HepG2 (cell line): Measurements from ENCODE around the gene CKS2. TPM values are rescaled to one million over a fixed set of nuclear protein-coding genes. Genes with fewer than 3 reads are reported as not detected.

ENCODE experiments used
- BCL3 ChIP-seq: sonication (generic); formaldehyde crosslinking; IDR thresholded peaks from 2 replicates; pipeline ENCODE4 v1.5.1; 2020; ENCODE audit warnings: mild to moderate bottlenecking, missing genetic modification reagents, moderate library complexity
- FOXK2 ChIP-seq: fragments of 450-650 bp; IDR thresholded peaks from 2 replicates; pipeline ENCODE4 v1.6.1; 2016
- GABPB1 ChIP-seq: IDR thresholded peaks from 2 replicates; pipeline ENCODE4 v1.6.1; 2016; ENCODE audit warnings: mild to moderate bottlenecking, missing genetic modification reagents, moderate library complexity, missing compliant biosample characterization
- KAT7 ChIP-seq: IDR thresholded peaks from 2 replicates; pipeline ENCODE4 v1.6.1; 2018; ENCODE audit warnings: borderline replicate concordance, missing compliant biosample characterization
- MIER2 ChIP-seq: IDR thresholded peaks from 2 replicates; pipeline ENCODE4 v1.6.1; 2016; ENCODE audit warnings: missing biosample characterization, missing genetic modification reagents
- NBN ChIP-seq: fragments of 450-650 bp; conservative IDR thresholded peaks from 2 replicates; pipeline ENCODE4 v1.6.1; 2017
- SETDB1 ChIP-seq: sonication (generic); formaldehyde crosslinking; IDR thresholded peaks from 2 replicates; pipeline ENCODE4 v1.5.1; 2020; ENCODE audit warnings: missing genetic modification reagents, mild to moderate bottlenecking, borderline replicate concordance
- SKI ChIP-seq: fragments of 450-650 bp; IDR thresholded peaks from one replicate; pipeline ENCODE4 v1.6.1; 2018; ENCODE audit warnings: mild to moderate bottlenecking; ENCODE audit not compliant: partially characterized antibody
- SMAD3 ChIP-seq: sonication (generic); formaldehyde crosslinking; IDR thresholded peaks from 2 replicates; pipeline ENCODE4 v1.4.0; 2020; ENCODE audit warnings: missing genetic modification reagents
- SSRP1 ChIP-seq: IDR thresholded peaks from 2 replicates; pipeline ENCODE4 v1.6.1; 2016; ENCODE audit warnings: control low read depth
- TGIF2 ChIP-seq: IDR thresholded peaks from 2 replicates; pipeline ENCODE4 v1.6.1; 2016; ENCODE audit warnings: control low read depth, missing compliant biosample characterization
- TMF1 ChIP-seq: sonication (generic); formaldehyde crosslinking; IDR thresholded peaks from 2 replicates; pipeline ENCODE4 v1.8.1; 2022; ENCODE audit warnings: low read depth, missing genetic modification reagents
- ZMYM2 ChIP-seq: sonication (generic); formaldehyde crosslinking; IDR thresholded peaks from 2 replicates; pipeline ENCODE4 v1.8.0; 2022; ENCODE audit warnings: mild to moderate bottlenecking, missing genetic modification reagents
- ZMYM3 ChIP-seq: sonication (generic); formaldehyde crosslinking; IDR thresholded peaks from 2 replicates; pipeline ENCODE4 v1.5.1; 2020; ENCODE audit warnings: mild to moderate bottlenecking, missing genetic modification reagents
- ZNF121 ChIP-seq: sonication (generic); formaldehyde crosslinking; IDR thresholded peaks from 2 replicates; pipeline ENCODE4 v1.5.0; 2020; ENCODE audit warnings: mild to moderate bottlenecking, missing genetic modification reagents
- ZNF18 ChIP-seq: sonication (generic); formaldehyde crosslinking; IDR thresholded peaks from 2 replicates; pipeline ENCODE4 v1.8.0; 2022; ENCODE audit warnings: mild to moderate bottlenecking, missing genetic modification reagents; ENCODE audit not compliant: insufficient replicate concordance
- ZNF225 ChIP-seq: sonication (generic); formaldehyde crosslinking; IDR thresholded peaks from 2 replicates; pipeline ENCODE4 v1.4.0; 2020; ENCODE audit warnings: mild to moderate bottlenecking, missing genetic modification reagents
- ZNF430 ChIP-seq: sonication (generic); formaldehyde crosslinking; IDR thresholded peaks from 2 replicates; pipeline ENCODE4 v1.9.0; 2021; ENCODE audit warnings: mild to moderate bottlenecking, missing genetic modification reagents
- ZNF468 ChIP-seq: sonication (generic); formaldehyde crosslinking; IDR thresholded peaks from 2 replicates; pipeline ENCODE4 v1.8.0; 2022; ENCODE audit warnings: mild to moderate bottlenecking, moderate library complexity, missing genetic modification reagents
- ZSCAN12 ChIP-seq: sonication (generic); formaldehyde crosslinking; IDR thresholded peaks from 2 replicates; pipeline ENCODE4 v1.9.0; 2021; ENCODE audit warnings: mild to moderate bottlenecking, missing genetic modification reagents
- polyA plus RNA-seq, 8 experiments: library from polyadenylated mRNA; depleted of rRNA in 3 of 8; stranded (reverse) in 7 of 8; unstranded in 1 of 8; fragments of >200 nt; fragmentation: Illumina TruSeq in 4 of 8; extraction: Trizol in 4 of 8; gene quantifications; 2 replicates each; pipeline versions ENCODE4 v1.2.1 to v1.2.3, GENCODE V29; 2011 to 2016; ENCODE audit warnings: low read depth in 4 of 8, missing spikeins in 1 of 8, mixed read lengths in 1 of 8; ENCODE audit not compliant: insufficient read depth in 1 of 8
- total RNA-seq, 5 experiments: library from RNA; depleted of rRNA; stranded (reverse); fragments of >200 nt; fragmentation: Illumina TruSeq; extraction: Trizol; gene quantifications; 2 replicates each; pipeline ENCODE4 v1.2.3, GENCODE V29; 2016; ENCODE audit warnings: low read depth in 1 of 5
- TF ChIP-seq, protein P1 (sequence below): sonication (generic); formaldehyde crosslinking; IDR thresholded peaks from 2 replicates; pipeline ENCODE4 v1.8.0; 2022; ENCODE audit warnings: mild to moderate bottlenecking, missing genetic modification reagents
- TF ChIP-seq, protein P2 (sequence below): sonication (generic); formaldehyde crosslinking; IDR thresholded peaks from 2 replicates; pipeline ENCODE4 v1.4.0; 2020; ENCODE audit warnings: missing genetic modification reagents
- TF ChIP-seq, protein P3 (sequence below): sonication (generic); formaldehyde crosslinking; IDR thresholded peaks from 2 replicates; pipeline ENCODE4 v1.4.0; 2020; ENCODE audit warnings: low read depth, mild to moderate bottlenecking, missing genetic modification reagents

Gene CKS2
- total and polyA plus RNA-seq, 2 of the 13 experiments (the other 11 are each of a cell fraction or from before 2014, with no cell fraction given): 251 to 317 TPM

DNA sequence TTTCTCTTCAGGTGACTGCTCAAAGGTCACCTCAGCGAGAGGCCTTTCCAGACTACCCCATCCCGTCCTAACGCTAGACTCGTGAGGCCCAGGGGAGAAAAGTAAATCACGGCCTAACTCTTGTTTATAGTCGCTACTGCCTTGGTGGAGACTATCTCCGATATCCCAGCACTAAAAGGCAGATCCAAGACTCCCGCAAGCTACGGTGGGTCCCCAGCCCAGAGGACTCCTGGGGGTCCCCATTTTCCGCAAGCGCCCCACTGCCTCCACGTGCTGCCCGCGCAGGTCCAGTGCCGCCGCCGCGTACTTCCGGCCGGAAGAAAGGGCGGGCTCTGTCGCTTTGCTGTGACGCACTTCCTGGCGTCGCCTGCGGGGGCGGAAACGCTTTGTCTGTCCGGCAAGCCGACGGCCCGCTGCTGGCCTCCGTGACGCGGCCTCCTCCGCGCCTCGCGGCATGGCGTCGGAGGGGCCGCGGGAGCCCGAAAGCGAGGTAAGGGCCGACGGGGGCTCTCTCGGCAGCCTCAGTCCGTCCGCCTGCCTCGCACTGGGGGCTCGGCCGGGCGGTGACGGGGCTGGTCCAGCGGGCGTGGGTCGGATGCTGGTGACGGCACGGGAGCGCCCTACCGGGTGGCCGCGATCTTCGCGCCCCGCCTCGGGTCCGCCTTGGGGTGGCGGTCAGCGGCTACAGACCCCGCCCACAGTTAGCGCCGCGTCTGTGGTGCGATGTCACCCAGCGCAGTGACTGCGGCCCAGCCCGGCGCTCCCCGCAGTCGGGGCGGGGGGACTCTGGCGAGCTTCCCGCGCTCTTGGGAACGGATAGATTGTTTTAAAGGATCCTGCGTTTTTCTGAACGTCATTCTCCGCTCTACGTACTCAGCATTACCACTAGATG, 7.4 kb downstream of the CKS2 start, which contains the start of gene SECISBP2 (continued):
- TF ChIP-seq BCL3 (CRISPR knock-in tag) (peak; percentile 93), ZMYM2 (CRISPR knock-in tag) (no peak), ZNF430 (CRISPR knock-in tag) (peak; percentile 97), SMAD3 (CRISPR knock-in tag) (peak; percentile 39; the same call in 1 of the 2 replicates), FOXK2 (no peak), ZNF225 (CRISPR knock-in tag) (peak; percentile 40; the same call in 1 of the 2 replicates), ZSCAN12 (CRISPR knock-in tag) (peak; percentile 78), ZNF468 (CRISPR knock-in tag) (peak; percentile 79; the same call in 1 of the 2 replicates), NBN (no peak), ZNF121 (peak; percentile 21; the same call in 1 of the 2 replicates), GABPB1 (peak; percentile 100), ZNF18 (CRISPR knock-in tag) (peak; percentile 89), SSRP1 (CRISPR knock-in tag) (no peak), KAT7 (CRISPR knock-in tag) (peak; percentile 72; the same call in 1 of the 2 replicates), TGIF2 (CRISPR knock-in tag) (no peak), SKI (peak; percentile 71), ZMYM3 (CRISPR knock-in tag) (no peak), SETDB1 (CRISPR knock-in tag) (no peak), MIER2 (CRISPR knock-in tag) (no peak), TMF1 (peak; percentile 92; the same call in 1 of the 2 replicates)
- TF ChIP-seq, protein P1, sequence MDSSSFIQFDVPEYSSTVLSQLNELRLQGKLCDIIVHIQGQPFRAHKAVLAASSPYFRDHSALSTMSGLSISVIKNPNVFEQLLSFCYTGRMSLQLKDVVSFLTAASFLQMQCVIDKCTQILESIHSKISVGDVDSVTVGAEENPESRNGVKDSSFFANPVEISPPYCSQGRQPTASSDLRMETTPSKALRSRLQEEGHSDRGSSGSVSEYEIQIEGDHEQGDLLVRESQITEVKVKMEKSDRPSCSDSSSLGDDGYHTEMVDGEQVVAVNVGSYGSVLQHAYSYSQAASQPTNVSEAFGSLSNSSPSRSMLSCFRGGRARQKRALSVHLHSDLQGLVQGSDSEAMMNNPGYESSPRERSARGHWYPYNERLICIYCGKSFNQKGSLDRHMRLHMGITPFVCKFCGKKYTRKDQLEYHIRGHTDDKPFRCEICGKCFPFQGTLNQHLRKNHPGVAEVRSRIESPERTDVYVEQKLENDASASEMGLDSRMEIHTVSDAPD (CRISPR knock-in tag): peak; percentile 74; the same call in 1 of the 2 replicates
- TF ChIP-seq, protein P2, sequence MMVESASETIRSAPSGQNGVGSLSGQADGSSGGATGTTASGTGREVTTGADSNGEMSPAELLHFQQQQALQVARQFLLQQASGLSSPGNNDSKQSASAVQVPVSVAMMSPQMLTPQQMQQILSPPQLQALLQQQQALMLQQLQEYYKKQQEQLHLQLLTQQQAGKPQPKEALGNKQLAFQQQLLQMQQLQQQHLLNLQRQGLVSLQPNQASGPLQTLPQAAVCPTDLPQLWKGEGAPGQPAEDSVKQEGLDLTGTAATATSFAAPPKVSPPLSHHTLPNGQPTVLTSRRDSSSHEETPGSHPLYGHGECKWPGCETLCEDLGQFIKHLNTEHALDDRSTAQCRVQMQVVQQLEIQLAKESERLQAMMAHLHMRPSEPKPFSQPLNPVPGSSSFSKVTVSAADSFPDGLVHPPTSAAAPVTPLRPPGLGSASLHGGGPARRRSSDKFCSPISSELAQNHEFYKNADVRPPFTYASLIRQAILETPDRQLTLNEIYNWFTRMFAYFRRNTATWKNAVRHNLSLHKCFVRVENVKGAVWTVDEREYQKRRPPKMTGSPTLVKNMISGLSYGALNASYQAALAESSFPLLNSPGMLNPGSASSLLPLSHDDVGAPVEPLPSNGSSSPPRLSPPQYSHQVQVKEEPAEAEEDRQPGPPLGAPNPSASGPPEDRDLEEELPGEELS (CRISPR knock-in tag): peak; percentile 44
- TF ChIP-seq, protein P3, sequence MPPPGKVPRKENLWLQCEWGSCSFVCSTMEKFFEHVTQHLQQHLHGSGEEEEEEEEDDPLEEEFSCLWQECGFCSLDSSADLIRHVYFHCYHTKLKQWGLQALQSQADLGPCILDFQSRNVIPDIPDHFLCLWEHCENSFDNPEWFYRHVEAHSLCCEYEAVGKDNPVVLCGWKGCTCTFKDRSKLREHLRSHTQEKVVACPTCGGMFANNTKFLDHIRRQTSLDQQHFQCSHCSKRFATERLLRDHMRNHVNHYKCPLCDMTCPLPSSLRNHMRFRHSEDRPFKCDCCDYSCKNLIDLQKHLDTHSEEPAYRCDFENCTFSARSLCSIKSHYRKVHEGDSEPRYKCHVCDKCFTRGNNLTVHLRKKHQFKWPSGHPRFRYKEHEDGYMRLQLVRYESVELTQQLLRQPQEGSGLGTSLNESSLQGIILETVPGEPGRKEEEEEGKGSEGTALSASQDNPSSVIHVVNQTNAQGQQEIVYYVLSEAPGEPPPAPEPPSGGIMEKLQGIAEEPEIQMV: peak; percentile 71; the same call in 1 of the 2 replicates
